Neural progenitor cell (in vitro differentiated cells): ENCODE measurements around the gene RPS2.

Experiments used
- CTCF ChIP-seq: fragments of 200-600 bp; sonication (generic); IDR thresholded peaks from 2 replicates; pipeline ENCODE4 v1.5.1; 2017; ENCODE audit warnings: antibody characterized with exemption, mild to moderate bottlenecking
- EZH2 ChIP-seq: fragments of 200-600 bp; sonication (generic); IDR thresholded peaks from 2 replicates; pipeline ENCODE4 v1.6.1; 2017; ENCODE audit warnings: antibody characterized with exemption, mild to moderate bottlenecking, moderate library complexity

GRCh38 chr16:1959269-1960039 is 5.2 kb downstream of the RPS2 start, which contains the start of gene NDUFB10:
- TF ChIP-seq CTCF (peak; percentile 60), EZH2 (no peak)
